HepG2 (cell line): ENCODE results near the gene CD19. TPM values are rescaled to one million over a fixed set of nuclear protein-coding genes. Genes with fewer than 3 reads are reported as not detected.

Experiments used
- ADNP ChIP-seq: sonication (generic); formaldehyde crosslinking; IDR thresholded peaks from 2 replicates; pipeline ENCODE4 v1.4.0; 2020; ENCODE audit warnings: missing genetic modification reagents
- CBFB ChIP-seq: sonication (generic); formaldehyde crosslinking; IDR thresholded peaks from 2 replicates; pipeline ENCODE4 v1.4.0; 2020; ENCODE audit warnings: missing genetic modification reagents
- E2F1 ChIP-seq: sonication (generic); formaldehyde crosslinking; IDR thresholded peaks from 2 replicates; pipeline ENCODE4 v1.5.0; 2020; ENCODE audit warnings: missing genetic modification reagents
- GLMP ChIP-seq: sonication (generic); formaldehyde crosslinking; IDR thresholded peaks from 2 replicates; pipeline ENCODE4 v1.9.0; 2021; ENCODE audit warnings: missing genetic modification reagents, mild to moderate bottlenecking, borderline replicate concordance
- JARID2 ChIP-seq: sonication (generic); formaldehyde crosslinking; IDR thresholded peaks from 2 replicates; pipeline ENCODE4 v1.8.1; 2023; ENCODE audit warnings: missing genetic modification reagents, inconsistent platforms; ENCODE audit not compliant: insufficient replicate concordance
- MYNN ChIP-seq: sonication (generic); formaldehyde crosslinking; IDR thresholded peaks from 2 replicates; pipeline ENCODE4 v1.4.0; 2020; ENCODE audit warnings: mild to moderate bottlenecking, low read depth, missing genetic modification reagents
- NR1H2 ChIP-seq: sonication (generic); formaldehyde crosslinking; IDR thresholded peaks from 2 replicates; pipeline ENCODE4 v1.8.1; 2022; ENCODE audit warnings: low read depth, missing genetic modification reagents, borderline replicate concordance
- POLR2AphosphoS5 ChIP-seq: IDR thresholded peaks from 2 replicates; pipeline ENCODE4 v1.6.1; 2012; ENCODE audit warnings: low read depth, low read length
- RBFOX2 ChIP-seq: fragments of 200-400 bp; formaldehyde crosslinking; IDR thresholded peaks from 2 replicates; pipeline ENCODE4 v1.6.1; 2017; ENCODE audit warnings: low read depth, mild to moderate bottlenecking, low read length
- SMAD1 ChIP-seq: sonication (generic); formaldehyde crosslinking; IDR thresholded peaks from 2 replicates; pipeline ENCODE4 v1.4.0; 2020; ENCODE audit warnings: missing genetic modification reagents, low read depth, mild to moderate bottlenecking, borderline replicate concordance
- SMYD3 ChIP-seq: sonication (generic); formaldehyde crosslinking; IDR thresholded peaks from 2 replicates; pipeline ENCODE4 v1.8.1; 2023; ENCODE audit warnings: mild to moderate bottlenecking, missing genetic modification reagents
- SRSF1 ChIP-seq: fragments of 200-400 bp; formaldehyde crosslinking; optimal IDR thresholded peaks from 2 replicates; pipeline ENCODE3; 2017; ENCODE audit warnings: mild to moderate bottlenecking, low read depth, low read length, moderate library complexity
- TGIF2 ChIP-seq: IDR thresholded peaks from 2 replicates; pipeline ENCODE4 v1.6.1; 2016; ENCODE audit warnings: control low read depth, missing compliant biosample characterization
- TRAFD1 ChIP-seq: sonication (generic); formaldehyde crosslinking; IDR thresholded peaks from 2 replicates; pipeline ENCODE4 v1.5.1; 2020; ENCODE audit warnings: missing genetic modification reagents, mild to moderate bottlenecking, borderline replicate concordance
- UBTF ChIP-seq: sonication (generic); formaldehyde crosslinking; IDR thresholded peaks from 2 replicates; pipeline ENCODE4 v1.4.0; 2020; ENCODE audit warnings: mild to moderate bottlenecking, missing genetic modification reagents
- ZBTB8A ChIP-seq: sonication (generic); formaldehyde crosslinking; IDR thresholded peaks from 2 replicates; pipeline ENCODE4 v1.4.0; 2020; ENCODE audit warnings: mild to moderate bottlenecking, low read depth, missing genetic modification reagents, borderline replicate concordance
- ZNF121 ChIP-seq: sonication (generic); formaldehyde crosslinking; IDR thresholded peaks from 2 replicates; pipeline ENCODE4 v1.5.0; 2020; ENCODE audit warnings: mild to moderate bottlenecking, missing genetic modification reagents
- ZNF274 ChIP-seq: sonication (generic); formaldehyde crosslinking; IDR thresholded peaks from 2 replicates; pipeline ENCODE4 v1.5.1; 2020; ENCODE audit warnings: mild to moderate bottlenecking, missing genetic modification reagents
- ZNF280B ChIP-seq: sonication (generic); formaldehyde crosslinking; IDR thresholded peaks from 2 replicates; pipeline ENCODE4 v1.5.0; 2020; ENCODE audit warnings: missing genetic modification reagents, mild to moderate bottlenecking, borderline replicate concordance
- ZNF282 ChIP-seq: fragments of 450-650 bp; IDR thresholded peaks from 2 replicates; pipeline ENCODE4 v1.6.1; 2018; ENCODE audit not compliant: partially characterized antibody
- ZNF446 ChIP-seq: sonication (generic); formaldehyde crosslinking; IDR thresholded peaks from 2 replicates; pipeline ENCODE4 v1.5.0; 2020; ENCODE audit warnings: mild to moderate bottlenecking, missing genetic modification reagents
- ZNF577 ChIP-seq: sonication (generic); formaldehyde crosslinking; IDR thresholded peaks from 2 replicates; pipeline ENCODE4 v1.4.0; 2020; ENCODE audit warnings: mild to moderate bottlenecking, low read depth, missing genetic modification reagents, borderline replicate concordance
- polyA plus RNA-seq, 8 experiments: library from polyadenylated mRNA; depleted of rRNA in 3 of 8; stranded (reverse) in 7 of 8; unstranded in 1 of 8; fragments of >200 nt; fragmentation: Illumina TruSeq in 4 of 8; extraction: Trizol in 4 of 8; gene quantifications; 2 replicates each; pipeline versions ENCODE4 v1.2.1 to v1.2.3, GENCODE V29; 2011 to 2016; ENCODE audit warnings: low read depth in 4 of 8, missing spikeins in 1 of 8, mixed read lengths in 1 of 8; ENCODE audit not compliant: insufficient read depth in 1 of 8
- total RNA-seq, 5 experiments: library from RNA; depleted of rRNA; stranded (reverse); fragments of >200 nt; fragmentation: Illumina TruSeq; extraction: Trizol; gene quantifications; 2 replicates each; pipeline ENCODE4 v1.2.3, GENCODE V29; 2016; ENCODE audit warnings: low read depth in 1 of 5

CD19 gene
- total and polyA plus RNA-seq, 2 of the 13 experiments (the other 11 are each of a cell fraction or from before 2014, with no cell fraction given): 0.55 to 1.1 TPM

GRCh38 chr16:28923652-28924398, 7.9 kb upstream of the CD19 start (continued):
- TF ChIP-seq ZNF280B (no peak), POLR2AphosphoS5 (peak; percentile 52), SRSF1 (no peak), E2F1 (CRISPR knock-in tag) (no peak), MYNN (CRISPR knock-in tag) (no peak), ZBTB8A (no peak), UBTF (CRISPR knock-in tag) (no peak), ZNF282 (no peak), ZNF274 (CRISPR knock-in tag) (no peak), ADNP (CRISPR knock-in tag) (no peak), JARID2 (CRISPR knock-in tag) (no peak), ZNF577 (CRISPR knock-in tag) (no peak), CBFB (CRISPR knock-in tag) (no peak), ZNF446 (CRISPR knock-in tag) (no peak), TGIF2 (CRISPR knock-in tag) (no peak), SMYD3 (no peak), SMAD1 (CRISPR knock-in tag) (no peak), ZNF121 (CRISPR knock-in tag) (no peak), RBFOX2 (0 out of 2 replicates have a peak, but pooled peaks have one; percentile 15), GLMP (CRISPR knock-in tag) (no peak), NR1H2 (no peak), TRAFD1 (CRISPR knock-in tag) (no peak)
